ENCODE measurements around the gene NSUN6.

NSUN6 gene

GRCh38 chr10:18651324-18652007, at the start of gene NSUN6:
NSUN6 (minus strand) TSS chr10:18651587; CDS start chr10:18651203, 384 bp downstream.
- H3K36me3 ChIP-seq (ENCODE audit: control insufficient read depth, insufficient read depth, low read length) = no peaks in the 10 kb centered on the region
- no peaks in the 10 kb centered on the region for H3K4me1 ChIP-seq (ENCODE audit: control insufficient read depth, insufficient read depth, low read length)
- H3K27me3 ChIP-seq (ENCODE audit: control insufficient read depth, insufficient read depth, low read length) = no peaks in the 10 kb centered on the region
- H3K9ac ChIP-seq (ENCODE audit: low read length) = peak within 1 kb of the TSS; percentile 79
- H3K9me3 ChIP-seq (ENCODE audit: control insufficient read depth, low read length) = no peaks in the 10 kb centered on the region
- H3K4me3 ChIP-seq (ENCODE audit: low read length) = peak within 1 kb of the TSS; percentile 68

DNA sequence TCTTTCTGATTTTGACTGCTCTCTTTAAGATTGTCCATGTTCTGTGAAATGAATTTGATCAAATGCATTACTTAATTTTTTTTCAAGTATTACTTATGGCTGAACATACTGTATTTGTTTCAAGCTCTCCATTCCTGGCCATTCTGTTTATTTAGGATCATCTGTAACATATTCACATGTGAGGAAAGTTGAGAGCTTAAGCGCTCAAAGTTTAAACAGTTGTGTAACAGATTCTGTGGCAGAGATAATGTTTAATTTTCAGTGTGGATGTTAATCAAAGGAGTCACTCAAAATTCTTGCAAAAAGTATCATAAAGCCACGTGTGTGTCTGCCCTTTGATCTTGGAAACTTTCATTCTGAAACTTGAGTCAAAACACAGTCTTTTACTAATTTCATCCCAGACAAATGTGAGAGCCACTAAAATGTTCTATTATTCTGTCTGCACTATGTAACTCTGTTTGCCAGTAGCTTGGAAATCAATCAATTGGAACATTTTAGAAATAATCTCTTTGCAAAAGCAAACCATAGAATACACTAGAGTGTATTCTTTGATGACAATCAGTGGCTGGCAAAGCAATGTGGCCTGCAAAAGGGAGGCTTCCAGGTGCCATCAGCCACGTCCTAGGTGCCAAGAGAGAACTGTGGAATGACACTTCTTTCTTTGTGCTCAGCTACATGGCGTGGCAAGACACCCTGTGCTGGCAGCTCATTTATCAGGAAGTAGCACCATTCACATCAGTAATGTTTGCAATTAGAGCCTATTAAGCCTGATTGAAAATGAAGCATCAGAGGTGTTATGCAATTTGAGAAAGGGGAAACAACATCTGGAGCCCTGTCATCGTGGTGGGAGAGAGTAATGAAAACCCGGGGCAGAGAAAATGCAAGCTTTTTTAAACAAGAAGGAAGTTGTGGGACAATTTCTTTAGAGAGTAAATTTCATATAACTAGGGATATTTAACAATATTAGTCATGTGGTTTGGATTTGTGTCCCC, 48.8 kb upstream of the NSUN6 start:
- H3K9me3 ChIP-seq (ENCODE audit: control insufficient read depth, low read length) = no peaks in the 10 kb centered on the region
- H3K4me3 ChIP-seq (ENCODE audit: low read length) = no peak overlapping the region
- no peaks in the 10 kb centered on the region for H3K36me3 ChIP-seq (ENCODE audit: control insufficient read depth, insufficient read depth, low read length)

DNA sequence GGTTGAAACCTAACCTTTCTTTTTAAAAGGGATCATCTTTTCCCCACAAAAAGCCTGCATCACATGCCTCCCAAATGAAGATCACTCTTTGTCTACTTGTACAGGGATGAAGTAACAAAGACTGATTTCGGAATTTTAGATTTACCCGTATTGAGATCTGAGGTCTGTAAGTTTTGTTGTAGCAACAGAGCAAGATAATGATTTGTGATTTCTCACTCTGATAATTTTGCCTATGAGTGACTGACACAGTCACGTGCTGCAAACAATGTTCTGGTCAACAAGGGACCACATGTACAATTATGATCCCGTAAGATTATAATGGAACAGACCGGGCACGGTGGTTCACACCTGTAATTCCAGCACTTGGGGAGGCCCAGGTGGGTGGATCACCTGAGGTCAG, 39.2 kb upstream of the NSUN6 start:
- no peaks in the 10 kb centered on the region for H3K9me3 ChIP-seq (ENCODE audit: control insufficient read depth, low read length)
- no peaks in the 10 kb centered on the region for H3K4me1 ChIP-seq (ENCODE audit: control insufficient read depth, insufficient read depth, low read length)
- H3K9ac ChIP-seq (ENCODE audit: low read length) = no peak overlapping the region
- no peak overlapping the region for H3K4me3 ChIP-seq (ENCODE audit: low read length)
- H3K27me3 ChIP-seq (ENCODE audit: control insufficient read depth, insufficient read depth, low read length) = no peaks in the 10 kb centered on the region
- no peaks in the 10 kb centered on the region for H3K36me3 ChIP-seq (ENCODE audit: control insufficient read depth, insufficient read depth, low read length)

More for the DNA sequence above, 48.8 kb upstream of the NSUN6 start:
- Histone ChIP-seq H3K4me1 (ENCODE audit: control insufficient read depth, insufficient read depth, low read length) (no peaks in the 10 kb centered on the region), H3K27me3 (ENCODE audit: control insufficient read depth, insufficient read depth, low read length) (no peaks in the 10 kb centered on the region), H3K9ac (ENCODE audit: low read length) (no peak overlapping the region)

- Histone ChIP-seq H3K27me3 (ENCODE audit: control insufficient read depth, insufficient read depth, low read length) (no peaks in the 10 kb centered on the region), H3K4me1 (ENCODE audit: control insufficient read depth, insufficient read depth, low read length) (no peaks in the 10 kb centered on the region), H3K4me3 (ENCODE audit: low read length) (no peak overlapping the region), H3K9ac (ENCODE audit: low read length) (no peak overlapping the region), H3K36me3 (ENCODE audit: control insufficient read depth, insufficient read depth, low read length) (no peaks in the 10 kb centered on the region), H3K9me3 (ENCODE audit: control insufficient read depth, low read length) (no peaks in the 10 kb centered on the region)
Measured at GRCh38 chr10:18689498-18689897, 38.1 kb upstream of the NSUN6 start.

GRCh38 chr10:18687706-18688105, 36.3 kb upstream of the NSUN6 start:
- Histone ChIP-seq H3K36me3 (ENCODE audit: control insufficient read depth, insufficient read depth, low read length) (no peaks in the 10 kb centered on the region), H3K4me1 (ENCODE audit: control insufficient read depth, insufficient read depth, low read length) (no peaks in the 10 kb centered on the region), H3K9me3 (ENCODE audit: control insufficient read depth, low read length) (no peaks in the 10 kb centered on the region)

GRCh38 chr10:18687195-18687594, 35.8 kb upstream of the NSUN6 start:
- Histone ChIP-seq H3K27me3 (ENCODE audit: control insufficient read depth, insufficient read depth, low read length) (no peaks in the 10 kb centered on the region), H3K9me3 (ENCODE audit: control insufficient read depth, low read length) (no peaks in the 10 kb centered on the region), H3K9ac (ENCODE audit: low read length) (no peak overlapping the region), H3K4me1 (ENCODE audit: control insufficient read depth, insufficient read depth, low read length) (no peaks in the 10 kb centered on the region), H3K36me3 (ENCODE audit: control insufficient read depth, insufficient read depth, low read length) (no peaks in the 10 kb centered on the region), H3K4me3 (ENCODE audit: low read length) (no peak overlapping the region)

More at GRCh38 chr10:18687706-18688105, 36.3 kb upstream of the NSUN6 start:
- Histone ChIP-seq H3K27me3 (ENCODE audit: control insufficient read depth, insufficient read depth, low read length) (no peaks in the 10 kb centered on the region), H3K9ac (ENCODE audit: low read length) (no peak overlapping the region), H3K4me3 (ENCODE audit: low read length) (no peak overlapping the region)

GRCh38 chr10:18685555-18685954, 34.2 kb upstream of the NSUN6 start:
- Histone ChIP-seq H3K9me3 (ENCODE audit: control insufficient read depth, low read length) (no peaks in the 10 kb centered on the region), H3K9ac (ENCODE audit: low read length) (no peak overlapping the region), H3K27me3 (ENCODE audit: control insufficient read depth, insufficient read depth, low read length) (no peaks in the 10 kb centered on the region), H3K4me3 (ENCODE audit: low read length) (no peak overlapping the region), H3K4me1 (ENCODE audit: control insufficient read depth, insufficient read depth, low read length) (no peaks in the 10 kb centered on the region), H3K36me3 (ENCODE audit: control insufficient read depth, insufficient read depth, low read length) (no peaks in the 10 kb centered on the region)

DNA sequence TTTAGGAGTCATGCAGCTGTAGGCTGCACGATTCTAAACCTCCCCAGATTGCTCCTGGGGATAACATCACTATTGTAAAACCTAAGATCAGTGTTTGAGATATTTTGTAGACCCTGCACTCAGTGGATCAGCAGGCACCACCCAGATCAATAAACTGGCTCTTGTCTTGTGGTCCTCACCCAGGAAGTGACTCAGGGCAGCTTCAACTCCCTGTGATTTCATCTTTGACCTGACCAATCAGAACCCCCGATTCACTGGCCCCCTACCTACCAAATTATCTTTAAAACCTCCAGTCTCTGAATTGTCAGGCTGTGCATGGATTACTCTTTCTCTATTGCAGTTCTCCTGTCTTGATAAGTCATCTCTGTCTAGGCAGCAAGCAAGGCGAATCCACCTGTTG, 33.6 kb upstream of the NSUN6 start:
- Histone ChIP-seq H3K4me1 (ENCODE audit: control insufficient read depth, insufficient read depth, low read length) (no peaks in the 10 kb centered on the region), H3K27me3 (ENCODE audit: control insufficient read depth, insufficient read depth, low read length) (no peaks in the 10 kb centered on the region), H3K9me3 (ENCODE audit: control insufficient read depth, low read length) (no peaks in the 10 kb centered on the region), H3K4me3 (ENCODE audit: low read length) (no peak overlapping the region), H3K36me3 (ENCODE audit: control insufficient read depth, insufficient read depth, low read length) (no peaks in the 10 kb centered on the region), H3K9ac (ENCODE audit: low read length) (no peak overlapping the region)

- Histone ChIP-seq H3K27me3 (ENCODE audit: control insufficient read depth, insufficient read depth, low read length) (no peaks in the 10 kb centered on the region), H3K36me3 (ENCODE audit: control insufficient read depth, insufficient read depth, low read length) (no peaks in the 10 kb centered on the region), H3K4me3 (ENCODE audit: low read length) (no peak overlapping the region), H3K4me1 (ENCODE audit: control insufficient read depth, insufficient read depth, low read length) (no peaks in the 10 kb centered on the region), H3K9ac (ENCODE audit: low read length) (no peak overlapping the region), H3K9me3 (ENCODE audit: control insufficient read depth, low read length) (no peaks in the 10 kb centered on the region)
Measured at GRCh38 chr10:18684416-18684815, 33.0 kb upstream of the NSUN6 start.

- no peaks in the 10 kb centered on the region for H3K36me3 ChIP-seq (ENCODE audit: control insufficient read depth, insufficient read depth, low read length)
- no peak overlapping the region for H3K4me3 ChIP-seq (ENCODE audit: low read length)
- H3K27me3 ChIP-seq (ENCODE audit: control insufficient read depth, insufficient read depth, low read length) = no peaks in the 10 kb centered on the region
- no peaks in the 10 kb centered on the region for H3K4me1 ChIP-seq (ENCODE audit: control insufficient read depth, insufficient read depth, low read length)
- no peaks in the 10 kb centered on the region for H3K9me3 ChIP-seq (ENCODE audit: control insufficient read depth, low read length)
- H3K9ac ChIP-seq (ENCODE audit: low read length) = no peak overlapping the region
Measured at GRCh38 chr10:18683427-18683826, 32.0 kb upstream of the NSUN6 start.

GRCh38 chr10:18681971-18682411, 30.6 kb upstream of the NSUN6 start:
- H3K36me3 ChIP-seq (ENCODE audit: control insufficient read depth, insufficient read depth, low read length) = no peaks in the 10 kb centered on the region
- no peaks in the 10 kb centered on the region for H3K9me3 ChIP-seq (ENCODE audit: control insufficient read depth, low read length)
- H3K27me3 ChIP-seq (ENCODE audit: control insufficient read depth, insufficient read depth, low read length) = no peaks in the 10 kb centered on the region
- H3K4me3 ChIP-seq (ENCODE audit: low read length) = no peak overlapping the region
- H3K4me1 ChIP-seq (ENCODE audit: control insufficient read depth, insufficient read depth, low read length) = no peaks in the 10 kb centered on the region
- no peak overlapping the region for H3K9ac ChIP-seq (ENCODE audit: low read length)

DNA sequence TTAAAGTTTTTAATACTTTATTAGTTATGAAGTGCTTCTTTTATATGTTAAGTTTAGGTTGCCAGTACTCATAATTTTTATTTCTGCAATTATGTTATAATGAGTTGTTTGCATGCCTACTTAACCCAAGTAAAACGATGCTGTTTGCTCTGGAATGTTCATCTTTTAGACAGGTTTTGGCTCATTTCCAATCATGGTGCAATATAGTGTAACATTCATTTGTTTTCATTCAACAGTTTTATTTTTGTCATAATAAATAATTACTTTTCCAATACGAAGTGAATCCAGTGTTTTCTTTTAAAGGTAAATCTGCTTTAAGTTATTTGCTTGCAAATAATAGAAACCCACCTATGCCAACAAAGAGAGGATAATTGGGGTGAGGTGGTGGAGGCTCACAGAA, 30.0 kb upstream of the NSUN6 start:
- H3K4me3 ChIP-seq (ENCODE audit: low read length) = no peak overlapping the region
- H3K27me3 ChIP-seq (ENCODE audit: control insufficient read depth, insufficient read depth, low read length) = no peaks in the 10 kb centered on the region
- no peaks in the 10 kb centered on the region for H3K4me1 ChIP-seq (ENCODE audit: control insufficient read depth, insufficient read depth, low read length)
- no peaks in the 10 kb centered on the region for H3K9me3 ChIP-seq (ENCODE audit: control insufficient read depth, low read length)
- H3K9ac ChIP-seq (ENCODE audit: low read length) = no peak overlapping the region
- no peaks in the 10 kb centered on the region for H3K36me3 ChIP-seq (ENCODE audit: control insufficient read depth, insufficient read depth, low read length)
